Endothelial cell of umbilical vein (primary cell): ENCODE results near the gene ALLC. TPM values are rescaled to one million over a fixed set of nuclear protein-coding genes. Genes with fewer than 3 reads are reported as not detected.

Experiments used
- BruUV-seq: library from RNA; stranded (reverse); fragments of 400-500 nt; replicated peaks from 2 replicates; lab custom pipeline; 2021; lab: Mats Ljungman, UMichigan
- CTCF ChIA-PET: fragments of 300-600, 350-600 bp; sonication (Branson Sonifier 250); formaldehyde crosslinking; loops from one replicate; lab custom pipeline; 2021; ENCODE audit warnings: antibody characterized with exemption, inconsistent platforms; lab: Charles Lee
- POLR2A ChIA-PET: fragments of 300-600, 350-600 bp; sonication (Branson Sonifier 250); formaldehyde crosslinking; loops from one replicate; lab custom pipeline; 2021; ENCODE audit warnings: antibody characterized with exemption, inconsistent platforms; lab: Charles Lee
- DNase-seq: peaks from one replicate; pipeline ENCODE4 v3.0.0-alpha.2; 2011; ENCODE audit warnings: low read depth, low spot score
- FAIRE-seq: peaks from 2 replicates; lab custom pipeline; 2011; peaks lifted over from hg19 to GRCh38; lab: Jason Lieb, UNC
- H2AFZ ChIP-seq: 2 replicates; pipeline ENCODE4 v1.6.0; 2012; ENCODE audit warnings: low read depth, low read length, control low read depth, inconsistent platforms
- H3K27ac ChIP-seq: 2 replicates; pipeline ENCODE4 v1.5.1; 2011; ENCODE audit warnings: low read depth, mild to moderate bottlenecking, control low read depth, low read length, moderate library complexity; ENCODE audit not compliant: insufficient read depth
- H3K27me3 ChIP-seq, 2 experiments: 2 replicates each; pipeline versions ENCODE4 v1.6.0 to v1.6.1; 2011; ENCODE audit warnings: low read length in 2 of 2, mixed read lengths in 1 of 2; ENCODE audit not compliant: control insufficient read depth in 2 of 2, insufficient read depth in 2 of 2
- H3K36me3 ChIP-seq, 2 experiments: 2 replicates in 1 of 2; 3 replicates in 1 of 2; pipeline ENCODE4 v1.5.1; 2011; ENCODE audit warnings: low read length in 2 of 2, mild to moderate bottlenecking in 1 of 2, moderate library complexity in 1 of 2; ENCODE audit not compliant: control insufficient read depth in 2 of 2, insufficient read depth in 2 of 2; ENCODE audit errors: extremely low read depth in 1 of 2
- H3K4me1 ChIP-seq: 3 replicates; pipeline ENCODE4 v1.5.1; 2011; ENCODE audit warnings: mild to moderate bottlenecking, low read length; ENCODE audit not compliant: control insufficient read depth, insufficient read depth; ENCODE audit errors: extremely low read depth
- H3K4me2 ChIP-seq: 2 replicates; pipeline ENCODE4 v1.6.1; 2011; ENCODE audit warnings: low read length, control low read depth, mixed read lengths; ENCODE audit not compliant: insufficient read depth
- H3K4me3 ChIP-seq, 3 experiments: fragments of 200-600 bp in 1 of 3; sonication (generic), shearing (Covaris generic) in 1 of 3; replicated peaks in 1 of 3; 2 replicates each; pipeline ENCODE4 v1.5.1; 2011 to 2016; ENCODE audit warnings: control low read depth in 3 of 3, low read length in 3 of 3, mild to moderate bottlenecking in 2 of 3, inconsistent platforms in 1 of 3, low read depth in 1 of 3, moderate library complexity in 1 of 3; ENCODE audit not compliant: insufficient read depth in 1 of 3
- H3K79me2 ChIP-seq: 2 replicates; pipeline ENCODE4 v1.6.0; 2012; ENCODE audit warnings: low read length, inconsistent platforms; ENCODE audit not compliant: control insufficient read depth, insufficient read depth
- H3K9ac ChIP-seq: replicated peaks from 2 replicates; pipeline ENCODE3; 2011; ENCODE audit warnings: low read length, control low read depth; ENCODE audit not compliant: insufficient read depth; ENCODE audit errors: extremely low read depth
- H3K9me1 ChIP-seq: replicated peaks from 3 replicates; pipeline ENCODE4 v1.6.0; 2011; ENCODE audit warnings: mild to moderate bottlenecking, low read length; ENCODE audit not compliant: control insufficient read depth, insufficient read depth; ENCODE audit errors: extremely low read depth
- H3K9me3 ChIP-seq: replicated peaks from 2 replicates; pipeline ENCODE4 v1.5.1; 2012; ENCODE audit warnings: low read length, inconsistent platforms; ENCODE audit not compliant: control insufficient read depth, insufficient read depth
- H4K20me1 ChIP-seq: replicated peaks from 2 replicates; pipeline ENCODE3; 2011; ENCODE audit warnings: mild to moderate bottlenecking, low read length; ENCODE audit not compliant: control insufficient read depth, insufficient read depth; ENCODE audit errors: extremely low read depth
- CTCF ChIP-seq, 2 donors: IDR thresholded peaks; 1 replicate in 1 of 2; 2 replicates in 1 of 2; pipeline ENCODE4 v1.5.1; 2011; ENCODE audit warnings: low read length in 2 of 2, mild to moderate bottlenecking in 2 of 2, moderate library complexity in 2 of 2, control low read depth in 1 of 2, inconsistent platforms in 1 of 2, low read depth in 1 of 2; ENCODE audit not compliant: insufficient read depth in 1 of 2; ENCODE audit errors: extremely low read depth in 1 of 2
- EZH2 ChIP-seq: IDR thresholded peaks from 2 replicates; pipeline ENCODE4 v1.6.1; 2012; ENCODE audit warnings: borderline replicate concordance, low read depth, mild to moderate bottlenecking, moderate library complexity, low read length, inconsistent platforms; ENCODE audit not compliant: severe bottlenecking
- JUN ChIP-seq: IDR thresholded peaks from 2 replicates; pipeline ENCODE4 v1.6.1; 2011; ENCODE audit warnings: borderline replicate concordance, low read depth; ENCODE audit not compliant: insufficient read length, insufficient read depth
- MYC ChIP-seq: IDR thresholded peaks from one replicate; pipeline ENCODE4 v1.6.1; 2011; ENCODE audit warnings: mild to moderate bottlenecking, low read depth, low read length
- POLR2AphosphoS5 ChIP-seq: IDR thresholded peaks from 2 replicates; pipeline ENCODE4 v1.6.1; 2012; ENCODE audit warnings: low read depth, mild to moderate bottlenecking, control low read depth, low read length, moderate library complexity; ENCODE audit not compliant: insufficient read depth
- dilution Hi-C: fragments of 300-500 bp; cut with MboI; formaldehyde crosslinking; loops from one replicate; pipeline ENCODE4 v1.15.0; 2019; ENCODE audit warnings: low sequenced_read_pairs; ENCODE audit not compliant: extremely low pct_ligation_motif_present
- intact Hi-C: fragments of 100-400 bp; cut with micrococcal nuclease; formaldehyde crosslinking; loops from one replicate; pipeline ENCODE4 v1.10.0; 2022
- polyA plus RNA-seq, 4 experiments: library from polyadenylated mRNA; depleted of rRNA in 3 of 4; stranded (reverse) in 3 of 4; unstranded in 1 of 4; fragments of >200 nt; gene quantifications; 2 replicates each; pipeline versions ENCODE4 v1.2.1 to v1.2.3, GENCODE V29; 2011 to 2012; ENCODE audit warnings: missing spikeins in 1 of 4
- total RNA-seq: library from RNA; stranded (reverse); gene quantifications from 2 replicates; pipeline ENCODE4 v1.2.3, GENCODE V29; 2021
- TF ChIP-seq, protein P1 (sequence below): IDR thresholded peaks from 2 replicates; pipeline ENCODE4 v1.6.1; 2011; ENCODE audit not compliant: insufficient read depth, insufficient read length

Gene ALLC
- total and polyA plus RNA-seq, 2 donors (not counting 3 experiments of a cell fraction or from before 2014, with no cell fraction given), result not detected

DNA sequence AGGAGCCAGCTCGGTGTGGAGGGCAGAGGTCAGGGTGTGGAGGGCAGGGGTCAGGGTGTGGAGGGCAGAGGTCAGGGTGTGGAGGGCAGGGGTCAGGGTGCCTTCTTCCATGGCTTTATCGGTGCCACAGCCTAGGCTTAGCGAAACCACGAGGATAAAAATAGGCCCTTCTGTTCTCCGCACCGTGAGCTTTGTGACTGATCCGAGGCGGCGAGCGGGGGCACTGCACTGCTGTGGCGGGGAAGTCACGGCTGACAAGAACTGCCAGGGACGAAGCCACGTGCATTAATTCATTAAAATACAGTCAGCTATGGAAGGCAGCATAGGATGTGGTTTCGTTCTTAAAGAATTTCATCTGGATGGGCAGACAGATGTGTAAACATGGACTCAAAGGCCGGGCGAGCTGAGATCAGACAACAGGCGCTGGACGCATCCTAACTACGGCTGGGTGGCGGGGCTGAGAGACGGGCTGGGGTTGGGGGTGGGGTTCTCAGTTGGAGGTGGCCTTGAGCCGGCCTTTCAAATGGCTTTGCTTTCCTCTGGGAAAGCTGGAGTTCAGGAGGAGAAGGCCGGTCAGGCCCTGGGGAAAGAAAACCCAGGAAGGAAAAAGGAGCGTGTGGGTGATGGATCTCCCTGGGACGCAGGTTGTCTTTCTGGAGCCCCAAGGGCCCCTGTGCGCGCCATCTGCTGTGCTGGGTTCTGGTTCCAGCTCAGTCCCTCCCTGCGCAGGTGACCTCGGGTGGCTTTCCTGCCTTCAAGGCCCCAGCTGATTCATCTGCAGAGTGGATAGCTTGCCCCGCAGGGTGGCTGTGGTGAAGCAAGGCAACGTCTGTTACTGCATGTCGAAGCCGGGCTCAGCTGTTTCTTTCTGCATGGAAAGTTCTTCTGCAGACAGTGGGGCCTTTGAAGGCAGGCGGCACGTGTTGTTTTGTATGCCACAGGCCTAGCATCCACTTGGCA is 958 bp upstream of the ALLC start:
- dilution Hi-C loops (no loop called here), intact Hi-C loops (no loop called here)
- TF ChIP-seq JUN (no peak), CTCF (IDR thresholded peaks at IDR 0.05; ENCODE audit: extremely low read depth in 1 of 2, insufficient read depth in 1 of 2, low read depth in 1 of 2, low read length in 2 of 2) (no peak), MYC (no peak), EZH2 (no peak), POLR2AphosphoS5 (no peak)
- TF ChIP-seq, protein P1, sequence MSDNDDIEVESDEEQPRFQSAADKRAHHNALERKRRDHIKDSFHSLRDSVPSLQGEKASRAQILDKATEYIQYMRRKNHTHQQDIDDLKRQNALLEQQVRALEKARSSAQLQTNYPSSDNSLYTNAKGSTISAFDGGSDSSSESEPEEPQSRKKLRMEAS, result no peak
- Histone ChIP-seq H3K27ac (no peak overlapping the region), H3K4me2 (no peak overlapping the region), H3K27me3 (no peaks in the 10 kb centered on the region), H4K20me1 (no peaks in the 10 kb centered on the region), H3K9ac (no peak overlapping the region), H3K79me2 (no peaks in the 10 kb centered on the region), H2AFZ (no peak overlapping the region), H3K4me1 (no peaks in the 10 kb centered on the region), H3K36me3 (no peaks in the 10 kb centered on the region), H3K9me1 (no peaks in the 10 kb centered on the region), H3K9me3 (no peaks in the 10 kb centered on the region), H3K4me3 (no peak overlapping the region)
- POLR2A ChIA-PET, result no interaction called here
- CTCF ChIA-PET, result interaction anchor here (1.1 kb wide), 1 partner anchor 8 kb away, joined by 3 read pairs; no protein-coding TSS in a partner anchor
- DNase-seq (no peak), FAIRE-seq (no peak)
- BruUV-seq, result no TSS peak
